ENCODE measurements around the gene TENM4.

Gene TENM4

DNA sequence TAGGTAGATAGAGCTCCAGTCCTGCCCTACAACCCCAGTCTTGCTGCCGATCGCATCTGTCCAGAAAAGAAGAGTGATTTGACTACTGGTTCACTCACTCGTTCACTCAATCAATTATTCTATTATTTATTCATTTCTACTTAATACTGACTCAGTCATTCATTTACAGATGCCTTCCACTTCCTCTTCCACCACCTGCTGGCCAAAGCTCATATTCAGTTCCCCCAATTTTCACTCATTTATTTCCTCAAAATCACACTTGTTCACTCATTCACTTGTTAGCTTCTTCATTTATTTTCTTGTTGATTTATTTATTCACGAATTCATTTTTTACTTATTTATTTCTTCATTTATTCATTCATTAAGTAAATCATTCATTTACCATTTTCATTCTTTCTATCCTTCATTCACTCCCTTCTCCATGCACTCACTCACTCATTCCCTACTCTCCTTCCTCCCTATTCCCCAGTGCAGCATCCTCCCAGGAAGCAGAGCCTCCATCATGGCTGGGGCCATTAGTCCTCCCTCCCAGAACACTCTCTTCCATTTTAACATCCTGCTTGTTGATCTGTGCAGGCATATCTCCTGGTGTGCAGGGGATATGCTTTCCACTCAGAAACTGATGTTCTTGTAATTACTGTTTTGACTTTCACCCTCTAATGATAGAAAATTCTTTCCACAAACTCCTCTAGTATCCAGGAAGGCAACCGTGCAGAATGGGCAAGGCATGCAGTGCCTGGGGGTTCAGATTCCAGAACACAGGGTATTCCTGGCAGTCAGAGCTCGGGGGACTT lies 281.0 kb downstream of the TENM4 start:
- H3K4me3 ChIP-seq (ENCODE audit: low read depth, low read length) = no peak overlapping the region
- H3K27me3 ChIP-seq (replicated peaks) = no peaks in the 10 kb centered on the region
- in situ Hi-C loops (cut with HindIII; ENCODE audit: low pct_ligation_motif_present, low sequenced_read_pairs) = no loop called here
- DNase-seq = no peak
- no peaks in the 10 kb centered on the region for H3K36me3 ChIP-seq (replicated peaks)
- TF ChIP-seq, protein P1, sequence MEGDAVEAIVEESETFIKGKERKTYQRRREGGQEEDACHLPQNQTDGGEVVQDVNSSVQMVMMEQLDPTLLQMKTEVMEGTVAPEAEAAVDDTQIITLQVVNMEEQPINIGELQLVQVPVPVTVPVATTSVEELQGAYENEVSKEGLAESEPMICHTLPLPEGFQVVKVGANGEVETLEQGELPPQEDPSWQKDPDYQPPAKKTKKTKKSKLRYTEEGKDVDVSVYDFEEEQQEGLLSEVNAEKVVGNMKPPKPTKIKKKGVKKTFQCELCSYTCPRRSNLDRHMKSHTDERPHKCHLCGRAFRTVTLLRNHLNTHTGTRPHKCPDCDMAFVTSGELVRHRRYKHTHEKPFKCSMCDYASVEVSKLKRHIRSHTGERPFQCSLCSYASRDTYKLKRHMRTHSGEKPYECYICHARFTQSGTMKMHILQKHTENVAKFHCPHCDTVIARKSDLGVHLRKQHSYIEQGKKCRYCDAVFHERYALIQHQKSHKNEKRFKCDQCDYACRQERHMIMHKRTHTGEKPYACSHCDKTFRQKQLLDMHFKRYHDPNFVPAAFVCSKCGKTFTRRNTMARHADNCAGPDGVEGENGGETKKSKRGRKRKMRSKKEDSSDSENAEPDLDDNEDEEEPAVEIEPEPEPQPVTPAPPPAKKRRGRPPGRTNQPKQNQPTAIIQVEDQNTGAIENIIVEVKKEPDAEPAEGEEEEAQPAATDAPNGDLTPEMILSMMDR (IDR thresholded peaks at IDR 0.05; ENCODE audit: low read depth, low read length, missing control alignments) = peak; percentile 45
- no peak overlapping the region for H3K27ac ChIP-seq

DNA sequence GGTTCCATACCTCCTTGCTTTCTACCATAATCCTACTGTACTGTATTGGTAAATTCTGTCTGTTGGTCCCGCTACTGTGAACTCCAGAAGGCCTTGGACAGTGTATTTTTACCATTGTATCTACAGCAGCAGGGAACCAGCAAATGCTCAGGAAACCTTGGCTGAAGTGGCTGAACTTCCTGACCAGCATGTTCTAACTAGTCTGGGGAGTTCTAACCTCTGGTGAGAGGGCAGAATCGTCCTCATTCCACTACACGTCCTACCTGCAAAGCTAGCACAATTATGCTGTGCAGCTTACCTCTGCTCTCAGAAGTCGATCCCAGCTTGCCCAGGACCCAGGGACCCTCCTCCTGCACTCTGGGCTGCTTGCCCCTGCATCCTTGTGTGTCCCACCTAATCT lies 283.1 kb downstream of the TENM4 start:
- Histone ChIP-seq H3K36me3 (replicated peaks) (no peaks in the 10 kb centered on the region), H3K27ac (no peak overlapping the region), H3K27me3 (replicated peaks) (no peaks in the 10 kb centered on the region), H3K4me3 (ENCODE audit: low read depth, low read length) (no peak overlapping the region)
- in situ Hi-C loops (cut with HindIII; ENCODE audit: low pct_ligation_motif_present, low sequenced_read_pairs) = no loop called here
- no peak for DNase-seq
- TF ChIP-seq, protein P1 (IDR thresholded peaks at IDR 0.05; ENCODE audit: low read depth, low read length, missing control alignments) = no peak

DNA sequence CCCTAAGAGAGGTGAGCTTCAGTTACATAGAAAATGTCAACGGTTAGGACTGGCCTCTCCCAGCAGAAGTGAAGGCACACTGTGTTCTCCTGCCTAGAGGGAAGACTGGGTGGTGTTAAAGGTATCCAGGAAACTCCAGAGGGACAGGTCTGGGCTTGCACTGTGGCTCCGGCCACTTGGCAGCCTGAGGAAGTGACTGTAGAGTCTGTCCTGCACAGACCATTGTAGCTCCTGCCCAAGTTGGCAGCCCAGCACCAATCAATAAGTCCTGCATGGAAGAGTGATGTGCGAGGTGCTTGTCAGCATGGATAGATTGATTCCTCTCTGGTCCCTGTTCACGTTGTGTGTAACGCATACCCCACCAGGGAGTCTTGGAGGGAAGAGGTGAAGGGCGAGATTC lies 284.8 kb downstream of the TENM4 start:
- in situ Hi-C loops (cut with HindIII; ENCODE audit: low pct_ligation_motif_present, low sequenced_read_pairs) = no loop called here
- H3K27me3 ChIP-seq (replicated peaks) = no peaks in the 10 kb centered on the region
- TF ChIP-seq, protein P1 (IDR thresholded peaks at IDR 0.05; ENCODE audit: low read depth, low read length, missing control alignments) = no peak
- H3K36me3 ChIP-seq (replicated peaks) = no peaks in the 10 kb centered on the region
- no peak overlapping the region for H3K4me3 ChIP-seq (ENCODE audit: low read depth, low read length)
- DNase-seq = no peak
- no peak overlapping the region for H3K27ac ChIP-seq

DNA sequence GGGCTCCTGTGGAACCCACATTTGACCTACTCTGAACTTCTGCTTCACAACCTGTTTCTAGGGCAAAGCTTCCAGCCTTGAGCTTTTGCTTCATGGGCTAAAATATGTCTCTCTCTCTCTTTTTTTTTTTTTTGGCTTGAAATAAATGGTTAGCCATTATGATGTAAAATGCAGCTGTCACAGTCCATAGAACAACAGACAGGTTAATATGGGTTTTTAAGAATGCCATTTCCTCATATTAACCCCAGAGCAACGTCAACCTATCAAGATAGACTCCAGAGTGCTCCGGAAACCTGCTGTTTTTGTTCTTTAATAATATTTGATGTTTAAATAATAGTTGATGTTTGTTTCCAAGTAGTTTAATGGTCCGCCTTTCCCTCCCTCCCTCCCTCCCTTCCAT lies 285.6 kb downstream of the TENM4 start:
- no peak overlapping the region for H3K27ac ChIP-seq
- no peak for DNase-seq
- TF ChIP-seq, protein P1 (IDR thresholded peaks at IDR 0.05; ENCODE audit: low read depth, low read length, missing control alignments) = no peak
- H3K4me3 ChIP-seq (ENCODE audit: low read depth, low read length) = no peak overlapping the region
- H3K36me3 ChIP-seq (replicated peaks) = no peaks in the 10 kb centered on the region
- in situ Hi-C loops (cut with HindIII; ENCODE audit: low pct_ligation_motif_present, low sequenced_read_pairs) = no loop called here
- H3K27me3 ChIP-seq (replicated peaks) = no peaks in the 10 kb centered on the region

DNA sequence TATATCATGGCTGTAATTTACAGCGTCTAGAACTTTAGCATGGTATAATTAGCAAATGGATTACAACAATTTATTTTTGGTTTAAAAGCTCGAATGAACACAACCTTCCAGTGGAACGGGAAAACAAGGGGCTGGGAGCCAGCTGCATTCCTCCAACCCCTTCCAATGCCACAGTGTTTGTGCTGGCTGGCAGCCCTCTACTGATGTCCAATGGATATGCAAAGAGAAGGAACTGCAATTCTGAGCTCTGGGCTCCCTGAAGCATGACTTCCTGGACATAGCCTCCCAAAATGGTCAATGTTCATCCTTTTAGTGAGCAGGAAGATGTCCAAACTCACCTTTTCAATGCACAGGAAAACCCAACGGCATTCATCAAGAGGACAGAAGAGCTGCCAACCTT lies 288.3 kb downstream of the TENM4 start:
- Histone ChIP-seq H3K36me3 (replicated peaks) (no peaks in the 10 kb centered on the region), H3K27me3 (replicated peaks) (no peaks in the 10 kb centered on the region), H3K4me3 (ENCODE audit: low read depth, low read length) (no peak overlapping the region), H3K27ac (no peak overlapping the region)
- in situ Hi-C loops (cut with HindIII; ENCODE audit: low pct_ligation_motif_present, low sequenced_read_pairs) = no loop called here
- no peak for DNase-seq
- TF ChIP-seq, protein P1 (IDR thresholded peaks at IDR 0.05; ENCODE audit: low read depth, low read length, missing control alignments) = no peak

DNA sequence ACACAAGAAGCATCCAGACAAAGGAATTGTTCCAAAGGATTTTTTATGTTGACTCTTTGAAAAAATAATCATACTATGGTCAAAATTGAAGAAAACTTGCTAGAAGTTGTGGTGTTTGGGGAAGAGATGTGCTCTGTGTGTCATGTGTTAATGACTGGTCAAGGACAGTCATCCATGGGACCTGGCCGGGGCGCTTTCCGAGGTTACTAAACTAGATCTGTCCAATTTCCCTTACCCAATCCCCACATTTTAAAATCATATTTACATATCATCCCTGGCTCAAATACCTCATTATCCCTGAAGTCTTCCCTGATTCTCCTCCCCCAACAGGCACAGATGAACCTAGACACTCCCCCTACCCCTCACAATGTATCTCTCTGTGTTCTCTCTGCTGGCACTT lies 289.4 kb downstream of the TENM4 start:
- Histone ChIP-seq H3K27me3 (replicated peaks) (no peaks in the 10 kb centered on the region), H3K36me3 (replicated peaks) (no peaks in the 10 kb centered on the region), H3K4me3 (ENCODE audit: low read depth, low read length) (no peak overlapping the region), H3K27ac (no peak overlapping the region)
- in situ Hi-C loops (cut with HindIII; ENCODE audit: low pct_ligation_motif_present, low sequenced_read_pairs) = no loop called here
- DNase-seq = no peak
- TF ChIP-seq, protein P1 (IDR thresholded peaks at IDR 0.05; ENCODE audit: low read depth, low read length, missing control alignments) = no peak

Data from brain microvascular endothelial cell (primary cell).